ENCODE data around the gene ARHGEF16. TPM values are rescaled to one million over a fixed set of nuclear protein-coding genes. Genes with fewer than 3 reads are reported as not detected.

Gene ARHGEF16
- total and polyA plus RNA-seq, 2 donors (not counting 1 experiment from before 2014, with no cell fraction given): 0.13 to 0.22 TPM

- Mint-ChIP-seq H3K27ac (no peak overlapping the region), H3K27me3 (no peaks in the 10 kb centered on the region), H3K9me3 (ENCODE audit: insufficient read depth) (no peaks in the 10 kb centered on the region), H3K4me1 (no peaks in the 10 kb centered on the region), H3K4me3 (no peak overlapping the region)
- no peaks in the 10 kb centered on the region for H3K79me2 ChIP-seq (ENCODE audit: control insufficient read depth, insufficient read depth, low read length)
- TF ChIP-seq CTCF (IDR thresholded peaks at IDR 0.05) (no peak), EZH2 (IDR thresholded peaks at IDR 0.05; ENCODE audit: borderline replicate concordance, insufficient read depth, low read depth, low read length, poor library complexity, severe bottlenecking) (no peak)
- H4K20me1 ChIP-seq (ENCODE audit: control insufficient read depth, insufficient read depth, low read length, poor library complexity, severe bottlenecking): no peaks in the 10 kb centered on the region
- H3K4me3 ChIP-seq (ENCODE audit: control extremely low read depth in 1 of 5, extremely low read depth in 1 of 5, insufficient read depth in 1 of 5, low read depth in 2 of 5, low read length in 4 of 5): no peak overlapping the region
- no peak overlapping the region for H3K4me2 ChIP-seq (replicated peaks; ENCODE audit: low read depth, low read length, poor library complexity, severe bottlenecking)
- H3K9ac ChIP-seq (ENCODE audit: low read length): no peak overlapping the region
- ChIA-PET POLR2A (no interaction called here), CTCF (no interaction called here)
- no peak overlapping the region for H2AFZ ChIP-seq (ENCODE audit: insufficient read depth, low read depth, low read length, poor library complexity, severe bottlenecking)
- no peaks in the 10 kb centered on the region for H3K36me3 ChIP-seq (replicated peaks in 1 of 2; ENCODE audit: control extremely low read depth in 1 of 2, control insufficient read depth in 1 of 2, extremely low read depth in 1 of 2, insufficient read depth in 2 of 2, low read length in 1 of 2)
- H3K4me1 ChIP-seq (ENCODE audit: control insufficient read depth in 2 of 2, insufficient read depth in 2 of 2, low read length in 2 of 2): no peaks in the 10 kb centered on the region
- no peaks in the 10 kb centered on the region for H3K27me3 ChIP-seq (replicated peaks in 1 of 4; ENCODE audit: control extremely low read depth in 1 of 4, control insufficient read depth in 3 of 4, insufficient read depth in 4 of 4, low read length in 3 of 4)
- intact Hi-C loops (cut with micrococcal nuclease): no loop called here
- H3K27ac ChIP-seq (ENCODE audit: low read length in 2 of 2): no peak overlapping the region
- ATAC-seq (ENCODE audit: low read depth) (no peak), DNase-seq (no peak)
- peaks cover 0 to 14% (median 0%) of the 10 kb centered on the region in 3 donors for H3K9me3 ChIP-seq (ENCODE audit: control extremely low read depth in 1 of 3, control insufficient read depth in 2 of 3, insufficient read depth in 1 of 3, low read length in 2 of 3)
- 94% methylated on average over 22 of the region's 27 CpGs for WGBS (ENCODE audit: insufficient coverage)
Observed at GRCh38 chr1:3404801-3405200, 49.7 kb upstream of the ARHGEF16 start.

- CTCF ChIA-PET: no interaction called here
- ATAC-seq (ENCODE audit: low read depth) (no peak), DNase-seq (no peak)
- H3K4me3 ChIP-seq (ENCODE audit: control extremely low read depth in 1 of 5, extremely low read depth in 1 of 5, insufficient read depth in 1 of 5, low read depth in 2 of 5, low read length in 4 of 5): no peak overlapping the region
- no peaks in the 10 kb centered on the region for H3K36me3 ChIP-seq (replicated peaks in 1 of 2; ENCODE audit: control extremely low read depth in 1 of 2, control insufficient read depth in 1 of 2, extremely low read depth in 1 of 2, insufficient read depth in 2 of 2, low read length in 1 of 2)
- H3K4me1 ChIP-seq (ENCODE audit: control insufficient read depth in 2 of 2, insufficient read depth in 2 of 2, low read length in 2 of 2): no peaks in the 10 kb centered on the region
- no peak overlapping the region for H2AFZ ChIP-seq (ENCODE audit: insufficient read depth, low read depth, low read length, poor library complexity, severe bottlenecking)
- POLR2A ChIA-PET: no interaction called here
- H3K27ac ChIP-seq (ENCODE audit: low read length in 2 of 2): no peak overlapping the region
- Mint-ChIP-seq H3K27ac (no peak overlapping the region), H3K9me3 (ENCODE audit: insufficient read depth) (no peaks in the 10 kb centered on the region), H3K4me1 (no peaks in the 10 kb centered on the region), H3K4me3 (no peak overlapping the region), H3K27me3 (no peaks in the 10 kb centered on the region)
- WGBS (ENCODE audit: insufficient coverage): 95% methylated on average over 28 of the region's 30 CpGs
- intact Hi-C loops (cut with micrococcal nuclease): no loop called here
- no peaks in the 10 kb centered on the region for H3K27me3 ChIP-seq (replicated peaks in 1 of 4; ENCODE audit: control extremely low read depth in 1 of 4, control insufficient read depth in 3 of 4, insufficient read depth in 4 of 4, low read length in 3 of 4)
- no peak overlapping the region for H3K4me2 ChIP-seq (replicated peaks; ENCODE audit: low read depth, low read length, poor library complexity, severe bottlenecking)
- no peaks in the 10 kb centered on the region for H3K79me2 ChIP-seq (ENCODE audit: control insufficient read depth, insufficient read depth, low read length)
- H3K9ac ChIP-seq (ENCODE audit: low read length): no peak overlapping the region
- H4K20me1 ChIP-seq (ENCODE audit: control insufficient read depth, insufficient read depth, low read length, poor library complexity, severe bottlenecking): no peaks in the 10 kb centered on the region
- TF ChIP-seq EZH2 (IDR thresholded peaks at IDR 0.05; ENCODE audit: borderline replicate concordance, insufficient read depth, low read depth, low read length, poor library complexity, severe bottlenecking) (no peak), CTCF (IDR thresholded peaks at IDR 0.05) (no peak)
- peaks cover 0 to 14% (median 0%) of the 10 kb centered on the region in 3 donors for H3K9me3 ChIP-seq (ENCODE audit: control extremely low read depth in 1 of 3, control insufficient read depth in 2 of 3, insufficient read depth in 1 of 3, low read length in 2 of 3)
Observed at GRCh38 chr1:3405491-3405890, 49.0 kb upstream of the ARHGEF16 start.
